CD14-positive monocyte (primary cell): ENCODE data around the gene TKT. TPM values are rescaled to one million over a fixed set of nuclear protein-coding genes. Genes with fewer than 3 reads are reported as not detected.

Experiments
- DNase-seq, 3 donors: peaks; one replicate each; pipeline ENCODE4 v3.0.0-alpha.2; 2011 to 2022
- H2AFZ ChIP-seq: 2 replicates; pipeline ENCODE4 v1.6.0; 2012; ENCODE audit warnings: mild to moderate bottlenecking, low read depth, low read length, inconsistent platforms; ENCODE audit not compliant: insufficient read depth, poor library complexity, severe bottlenecking
- H3K27ac ChIP-seq, 2 donors: 1 replicate in 1 of 2; 2 replicates in 1 of 2; pipeline ENCODE4 v1.5.1; 2012 to 2013; ENCODE audit warnings: low read length in 2 of 2, control low read depth in 1 of 2, inconsistent platforms in 1 of 2, low read depth in 1 of 2, mild to moderate bottlenecking in 1 of 2
- H3K27me3 ChIP-seq, 2 donors: one replicate each; pipeline versions ENCODE4 v1.6.0 to v1.6.1; 2011 to 2013; ENCODE audit warnings: low read length in 2 of 2; ENCODE audit not compliant: control insufficient read depth in 2 of 2, insufficient read depth in 2 of 2
- H3K36me3 ChIP-seq, 2 donors: replicated peaks in 1 of 2; 1 replicate in 1 of 2; 2 replicates in 1 of 2; pipeline versions ENCODE4 v1.5.1 to v1.6.1; 2012 to 2013; ENCODE audit warnings: low read length in 2 of 2, control low read depth in 1 of 2, inconsistent platforms in 1 of 2, mild to moderate bottlenecking in 1 of 2; ENCODE audit not compliant: insufficient read depth in 2 of 2, control insufficient read depth in 1 of 2
- H3K4me1 ChIP-seq, 2 donors: 1 replicate in 1 of 2; 2 replicates in 1 of 2; pipeline versions ENCODE4 v1.5.1 to v1.6.1; 2012 to 2013; ENCODE audit warnings: low read length in 2 of 2, control low read depth in 1 of 2, inconsistent platforms in 1 of 2, mild to moderate bottlenecking in 1 of 2, moderate library complexity in 1 of 2; ENCODE audit not compliant: insufficient read depth in 2 of 2, control insufficient read depth in 1 of 2
- H3K4me2 ChIP-seq: replicated peaks from 2 replicates; pipeline ENCODE3; 2012; ENCODE audit warnings: low read length, moderate library complexity, mild to moderate bottlenecking; ENCODE audit not compliant: poor library complexity, severe bottlenecking; ENCODE audit errors: extremely low read depth
- H3K4me3 ChIP-seq, 3 experiments: fragments of 200-600 bp in 1 of 3; sonication (generic) in 1 of 3; replicated peaks in 1 of 3; 1 replicate in 2 of 3; 2 replicates in 1 of 3; pipeline ENCODE4 v1.5.1; 2011 to 2013; ENCODE audit warnings: low read length in 3 of 3, mild to moderate bottlenecking in 3 of 3, control low read depth in 2 of 3, low read depth in 2 of 3, inconsistent platforms in 1 of 3, moderate library complexity in 1 of 3
- H3K79me2 ChIP-seq: 2 replicates; pipeline ENCODE4 v1.6.0; 2012; ENCODE audit warnings: mild to moderate bottlenecking, control low read depth, inconsistent platforms, low read length, moderate library complexity; ENCODE audit not compliant: insufficient read depth
- H3K9ac ChIP-seq: 2 replicates; pipeline ENCODE4 v1.6.0; 2017; ENCODE audit warnings: low read length, mild to moderate bottlenecking; ENCODE audit not compliant: insufficient read depth, poor library complexity, severe bottlenecking
- H3K9me3 ChIP-seq, 2 donors: replicated peaks in 1 of 2; 1 replicate in 1 of 2; 2 replicates in 1 of 2; pipeline versions ENCODE4 v1.5.1 to v1.6.1; 2012 to 2013; ENCODE audit warnings: low read length in 2 of 2, control low read depth in 1 of 2; ENCODE audit not compliant: control insufficient read depth in 1 of 2, insufficient read depth in 1 of 2
- H4K20me1 ChIP-seq: 2 replicates; pipeline ENCODE4 v1.6.0; 2012; ENCODE audit warnings: mild to moderate bottlenecking, low read length, control low read depth, moderate library complexity; ENCODE audit not compliant: insufficient read depth
- H3K27ac Mint-ChIP-seq, 7 donors: one replicate each; pipeline ENCODE4 v1.8.0; 2020; ENCODE audit warnings: mild to moderate bottlenecking in 7 of 7, mixed read lengths in 7 of 7, moderate library complexity in 6 of 7, inconsistent platforms in 2 of 7
- H3K27me3 Mint-ChIP-seq, 3 donors: one replicate each; pipeline ENCODE4 v1.8.0; 2021 to 2022; ENCODE audit warnings: low read depth in 3 of 3, mild to moderate bottlenecking in 3 of 3, mixed read lengths in 3 of 3, moderate library complexity in 3 of 3, inconsistent platforms in 1 of 3
- H3K36me3 Mint-ChIP-seq, 2 donors: one replicate each; pipeline ENCODE4 v1.8.0; 2020; ENCODE audit warnings: mixed read lengths in 2 of 2, inconsistent platforms in 1 of 2, mild to moderate bottlenecking in 1 of 2
- H3K4me1 Mint-ChIP-seq: one replicate; pipeline ENCODE4 v1.8.0; 2020; ENCODE audit warnings: mild to moderate bottlenecking, mixed read lengths
- H3K4me3 Mint-ChIP-seq, 2 donors: one replicate each; pipeline ENCODE4 v1.8.0; 2020; ENCODE audit warnings: mild to moderate bottlenecking in 2 of 2, mixed read lengths in 2 of 2, moderate library complexity in 1 of 2
- H3K9me3 Mint-ChIP-seq, 7 donors: one replicate each; pipeline ENCODE4 v1.8.0; 2020 to 2022; ENCODE audit warnings: mixed read lengths in 7 of 7, mild to moderate bottlenecking in 6 of 7, moderate library complexity in 6 of 7, inconsistent platforms in 2 of 7
- CTCF ChIP-seq: fragments of 200-600 bp; IDR thresholded peaks from one replicate; pipeline ENCODE4 v1.8.0; 2022; ENCODE audit warnings: antibody characterized with exemption, mild to moderate bottlenecking
- WGBS: methylation state at CpG from one replicate; pipeline ENCODE4 v1.1.5; 2013; ENCODE audit warnings: missing lambda C conversion rate; ENCODE audit not compliant: insufficient coverage; 5-methylcytosine and 5-hydroxymethylcytosine counted together
- intact Hi-C, 2 donors: fragments of 100-400 bp; cut with micrococcal nuclease; formaldehyde crosslinking; loops; one replicate each; pipeline versions ENCODE4 v1.15.0 to v1.15.1; 2023
- polyA plus RNA-seq, 3 donors: library from polyadenylated mRNA; depleted of rRNA in 1 of 3; unstranded in 2 of 3; stranded (reverse) in 1 of 3; fragments of 300-500 nt in 2 of 3; fragments of >200 nt in 1 of 3; fragmentation: Illumina TruSeq in 2 of 3; gene quantifications; 1 replicate in 2 of 3; 2 replicates in 1 of 3; pipeline ENCODE4 v1.2.3, GENCODE V29; 2012 to 2021

TKT gene
- polyA plus RNA-seq, 3 donors, result 496 to 582 (median 562) TPM

- Mint-ChIP-seq H3K27me3 (peaks cover 0 to 4% (median 1%) of the 10 kb centered on the region in 3 donors), H3K9me3 (peaks cover 0 to 3% (median 0%) of the 10 kb centered on the region in 7 donors), H3K27ac (peak overlapping the region in 1 of 7 donors; percentile 32), H3K4me3 (no peak overlapping the region), H3K4me1 (peaks cover 41% of the 10 kb centered on the region), H3K36me3 (no peaks in the 10 kb centered on the region)
- Histone ChIP-seq H3K27ac (no peak overlapping the region), H3K9me3 (no peaks in the 10 kb centered on the region), H3K36me3 (no peaks in the 10 kb centered on the region), H3K9ac (no peak overlapping the region), H3K4me2 (no peak overlapping the region), H4K20me1 (no peaks in the 10 kb centered on the region), H3K27me3 (no peaks in the 10 kb centered on the region), H3K79me2 (peaks cover 5% of the 10 kb centered on the region), H3K4me1 (peaks cover 30 to 31% of the 10 kb centered on the region in 2 donors), H2AFZ (no peak overlapping the region), H3K4me3 (no peak overlapping the region)
- no peak for DNase-seq
- intact Hi-C loops, result no loop called here
- WGBS, result 100% methylated on average over 1 of the region's 4 CpGs
- TF ChIP-seq CTCF, result no peak
These were observed 8.1 kb upstream of the TKT start for GRCh38 chr3:53263907-53264306.

- TF ChIP-seq CTCF, result no peak
- no peaks in the 10 kb centered on the region for H3K79me2 ChIP-seq
- DNase-seq, result no peak
- intact Hi-C loops, result no loop called here
- peak overlapping the region in 1 of 3 experiments; percentile 28 for H3K4me3 ChIP-seq
- H3K9me3 Mint-ChIP-seq, result peaks cover 0 to 3% (median 0%) of the 10 kb centered on the region in 7 donors
- WGBS, result 89% methylated on average over 2 of the region's 5 CpGs
- peak overlapping the region; percentile 53 for H3K4me2 ChIP-seq
- H2AFZ ChIP-seq, result peak overlapping the region; percentile 66
- H3K27me3 Mint-ChIP-seq, result peaks cover 0 to 2% (median 1%) of the 10 kb centered on the region in 3 donors
- H3K36me3 Mint-ChIP-seq, result no peaks in the 10 kb centered on the region
- H3K27me3 ChIP-seq, result no peaks in the 10 kb centered on the region
- peak overlapping the region in 1 of 2 donors; percentile 30 for H3K4me3 Mint-ChIP-seq
- no peaks in the 10 kb centered on the region for H3K36me3 ChIP-seq
- no peaks in the 10 kb centered on the region for H4K20me1 ChIP-seq
- H3K4me1 ChIP-seq, result peaks cover 18 to 19% of the 10 kb centered on the region in 2 donors
- H3K27ac Mint-ChIP-seq, result peak overlapping the region in 6 of 7 donors; percentile 15 to 85 (median 56)
- peaks cover 34% of the 10 kb centered on the region for H3K4me1 Mint-ChIP-seq
- peak overlapping the region; percentile 39 to 72 for H3K27ac ChIP-seq
- H3K9me3 ChIP-seq, result no peaks in the 10 kb centered on the region
- no peak overlapping the region for H3K9ac ChIP-seq
These were observed 5.9 kb upstream of the TKT start for GRCh38 chr3:53261712-53262111.
